Measurements from ENCODE around the gene QPCT.

Gene QPCT

DNA sequence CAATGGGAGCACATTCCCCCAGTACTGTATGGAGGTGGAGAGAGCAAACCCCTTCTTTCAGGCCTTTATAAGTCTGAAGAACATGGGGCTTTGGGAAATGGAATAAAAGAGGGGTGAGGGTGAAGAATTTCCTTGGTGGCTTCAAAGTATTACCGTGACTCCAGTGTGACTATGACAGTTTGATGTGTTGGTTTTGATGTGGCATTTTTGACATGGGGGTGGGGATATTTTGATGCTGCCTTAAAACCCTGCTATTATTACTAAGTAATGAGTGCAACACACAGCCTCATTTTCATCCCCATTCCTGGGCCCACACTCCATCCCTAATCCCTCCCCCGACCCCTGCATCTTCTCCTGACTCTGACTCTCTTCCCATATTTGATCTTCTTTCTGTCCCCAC, 23.6 kb downstream of the QPCT start:
- no peak overlapping the region for H3K4me2 ChIP-seq (ENCODE audit: low read length)
- no peaks in the 10 kb centered on the region for H3K27me3 ChIP-seq (ENCODE audit: control insufficient read depth, low read length)
- no peaks in the 10 kb centered on the region for H4K20me1 ChIP-seq (ENCODE audit: control insufficient read depth, insufficient read depth, low read depth, low read length)
- no peak overlapping the region for H3K4me3 ChIP-seq (ENCODE audit: low read length)
- H3K79me2 ChIP-seq (ENCODE audit: control insufficient read depth, low read length), result no peaks in the 10 kb centered on the region
- no peak overlapping the region for H3K27ac ChIP-seq (ENCODE audit: low read depth, low read length)
- no peak for TF ChIP-seq EZH2phosphoT487 (IDR thresholded peaks at IDR 0.05; ENCODE audit: borderline replicate concordance, low read length)
- TF ChIP-seq, protein P1, sequence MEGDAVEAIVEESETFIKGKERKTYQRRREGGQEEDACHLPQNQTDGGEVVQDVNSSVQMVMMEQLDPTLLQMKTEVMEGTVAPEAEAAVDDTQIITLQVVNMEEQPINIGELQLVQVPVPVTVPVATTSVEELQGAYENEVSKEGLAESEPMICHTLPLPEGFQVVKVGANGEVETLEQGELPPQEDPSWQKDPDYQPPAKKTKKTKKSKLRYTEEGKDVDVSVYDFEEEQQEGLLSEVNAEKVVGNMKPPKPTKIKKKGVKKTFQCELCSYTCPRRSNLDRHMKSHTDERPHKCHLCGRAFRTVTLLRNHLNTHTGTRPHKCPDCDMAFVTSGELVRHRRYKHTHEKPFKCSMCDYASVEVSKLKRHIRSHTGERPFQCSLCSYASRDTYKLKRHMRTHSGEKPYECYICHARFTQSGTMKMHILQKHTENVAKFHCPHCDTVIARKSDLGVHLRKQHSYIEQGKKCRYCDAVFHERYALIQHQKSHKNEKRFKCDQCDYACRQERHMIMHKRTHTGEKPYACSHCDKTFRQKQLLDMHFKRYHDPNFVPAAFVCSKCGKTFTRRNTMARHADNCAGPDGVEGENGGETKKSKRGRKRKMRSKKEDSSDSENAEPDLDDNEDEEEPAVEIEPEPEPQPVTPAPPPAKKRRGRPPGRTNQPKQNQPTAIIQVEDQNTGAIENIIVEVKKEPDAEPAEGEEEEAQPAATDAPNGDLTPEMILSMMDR (IDR thresholded peaks at IDR 0.05; ENCODE audit: low read depth, low read length, poor library complexity, severe bottlenecking), result no peak
- H3K36me3 ChIP-seq (ENCODE audit: control insufficient read depth, low read length), result no peaks in the 10 kb centered on the region
- H3K9me3 ChIP-seq (ENCODE audit: control insufficient read depth, insufficient read depth, low read length), result no peaks in the 10 kb centered on the region
- H3K4me1 ChIP-seq (ENCODE audit: control insufficient read depth, low read length), result no peaks in the 10 kb centered on the region
- H3K9me2 ChIP-seq (replicated peaks; ENCODE audit: control insufficient read depth, low read length), result no peaks in the 10 kb centered on the region
- no peaks in the 10 kb centered on the region for H3F3A ChIP-seq (ENCODE audit: control insufficient read depth, insufficient read depth)

DNA sequence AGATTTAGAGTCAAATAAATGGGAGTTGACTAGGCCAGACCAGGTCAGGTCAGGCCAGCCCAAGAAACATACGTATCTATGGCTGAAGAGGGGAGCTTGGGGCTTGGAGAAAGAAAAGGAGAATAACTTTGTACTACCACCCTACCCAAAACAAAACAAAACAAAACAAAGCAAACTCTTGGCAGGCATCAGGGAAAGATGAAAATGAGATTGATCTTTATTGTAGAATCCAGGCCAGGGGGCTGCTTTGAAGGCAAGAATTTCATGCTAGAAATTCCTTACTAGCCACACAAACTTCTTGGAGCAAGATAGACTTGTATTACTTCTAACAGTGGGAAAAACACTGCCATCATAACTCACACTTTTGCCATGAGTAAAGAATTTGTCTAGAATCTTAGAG, 26.2 kb downstream of the QPCT start:
- Histone ChIP-seq H3K27me3 (ENCODE audit: control insufficient read depth, low read length) (no peaks in the 10 kb centered on the region), H4K20me1 (ENCODE audit: control insufficient read depth, insufficient read depth, low read depth, low read length) (no peaks in the 10 kb centered on the region), H3K36me3 (ENCODE audit: control insufficient read depth, low read length) (peaks cover 4% of the 10 kb centered on the region; the same call in 1 of the 2 replicates), H3K4me2 (ENCODE audit: low read length) (no peak overlapping the region), H3K27ac (ENCODE audit: low read depth, low read length) (no peak overlapping the region), H3F3A (ENCODE audit: control insufficient read depth, insufficient read depth) (no peaks in the 10 kb centered on the region), H3K9me3 (ENCODE audit: control insufficient read depth, insufficient read depth, low read length) (no peaks in the 10 kb centered on the region), H3K79me2 (ENCODE audit: control insufficient read depth, low read length) (no peaks in the 10 kb centered on the region), H3K4me3 (ENCODE audit: low read length) (no peak overlapping the region), H3K4me1 (ENCODE audit: control insufficient read depth, low read length) (peaks cover 12% of the 10 kb centered on the region), H3K9me2 (replicated peaks; ENCODE audit: control insufficient read depth, low read length) (no peaks in the 10 kb centered on the region)
- no peak for TF ChIP-seq EZH2phosphoT487 (IDR thresholded peaks at IDR 0.05; ENCODE audit: borderline replicate concordance, low read length)
- TF ChIP-seq, protein P1 (IDR thresholded peaks at IDR 0.05; ENCODE audit: low read depth, low read length, poor library complexity, severe bottlenecking), result no peak

DNA sequence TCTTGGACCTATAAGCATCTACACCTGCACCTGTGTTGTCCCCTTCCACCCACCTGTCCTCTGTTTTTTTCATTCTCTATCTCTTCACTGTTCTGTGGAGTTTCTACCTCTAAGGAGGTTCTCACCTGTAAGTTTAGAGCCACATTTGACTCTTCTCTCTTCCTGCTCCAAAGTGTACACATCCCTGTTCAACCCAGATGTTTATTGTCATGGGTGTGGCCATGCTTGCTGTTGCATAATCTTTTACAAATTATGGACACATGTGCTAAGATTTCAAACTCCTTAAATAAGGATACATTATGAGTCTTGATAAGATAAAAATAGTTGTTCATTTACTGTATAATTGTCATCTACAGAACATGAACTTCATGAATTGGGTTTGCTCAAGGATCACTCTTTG, 27.6 kb downstream of the QPCT start:
- no peak for TF ChIP-seq EZH2phosphoT487 (IDR thresholded peaks at IDR 0.05; ENCODE audit: borderline replicate concordance, low read length)
- TF ChIP-seq, protein P1 (IDR thresholded peaks at IDR 0.05; ENCODE audit: low read depth, low read length, poor library complexity, severe bottlenecking), result no peak
- Histone ChIP-seq H3K9me2 (replicated peaks; ENCODE audit: control insufficient read depth, low read length) (no peaks in the 10 kb centered on the region), H3K4me1 (ENCODE audit: control insufficient read depth, low read length) (peaks cover 26% of the 10 kb centered on the region), H4K20me1 (ENCODE audit: control insufficient read depth, insufficient read depth, low read depth, low read length) (no peaks in the 10 kb centered on the region), H3K27ac (ENCODE audit: low read depth, low read length) (no peak overlapping the region), H3K9me3 (ENCODE audit: control insufficient read depth, insufficient read depth, low read length) (no peaks in the 10 kb centered on the region), H3K4me3 (ENCODE audit: low read length) (no peak overlapping the region), H3F3A (ENCODE audit: control insufficient read depth, insufficient read depth) (no peaks in the 10 kb centered on the region), H3K4me2 (ENCODE audit: low read length) (no peak overlapping the region), H3K36me3 (ENCODE audit: control insufficient read depth, low read length) (peaks cover 9% of the 10 kb centered on the region), H3K79me2 (ENCODE audit: control insufficient read depth, low read length) (no peaks in the 10 kb centered on the region), H3K27me3 (ENCODE audit: control insufficient read depth, low read length) (no peaks in the 10 kb centered on the region)
